ENCODE results near the gene TPRN.
A peak's percentile ranks its signal among the peaks of the same experiment; 100 is the strongest.

The TPRN gene

GRCh38 chr9:137236238-137236935 is 35.8 kb upstream of the TPRN start:
- peak; percentile 95 for DNase-seq

GRCh38 chr9:137235424-137236237 is 35.1 kb upstream of the TPRN start:
- no peak for DNase-seq

GRCh38 chr9:137234758-137235423 is 34.4 kb upstream of the TPRN start:
- no peak for DNase-seq

GRCh38 chr9:137234055-137234697 is 33.6 kb upstream of the TPRN start:
- DNase-seq = no peak

- no peak for DNase-seq
Observed at GRCh38 chr9:137233143-137233980, 32.8 kb upstream of the TPRN start.

GRCh38 chr9:137232510-137232909 is 32.0 kb upstream of the TPRN start:
- no peak for DNase-seq

- no peak for DNase-seq
Observed at GRCh38 chr9:137232101-137232500, 31.6 kb upstream of the TPRN start.

- DNase-seq = no peak
Observed at GRCh38 chr9:137231372-137232039, 31.0 kb upstream of the TPRN start.

DNA sequence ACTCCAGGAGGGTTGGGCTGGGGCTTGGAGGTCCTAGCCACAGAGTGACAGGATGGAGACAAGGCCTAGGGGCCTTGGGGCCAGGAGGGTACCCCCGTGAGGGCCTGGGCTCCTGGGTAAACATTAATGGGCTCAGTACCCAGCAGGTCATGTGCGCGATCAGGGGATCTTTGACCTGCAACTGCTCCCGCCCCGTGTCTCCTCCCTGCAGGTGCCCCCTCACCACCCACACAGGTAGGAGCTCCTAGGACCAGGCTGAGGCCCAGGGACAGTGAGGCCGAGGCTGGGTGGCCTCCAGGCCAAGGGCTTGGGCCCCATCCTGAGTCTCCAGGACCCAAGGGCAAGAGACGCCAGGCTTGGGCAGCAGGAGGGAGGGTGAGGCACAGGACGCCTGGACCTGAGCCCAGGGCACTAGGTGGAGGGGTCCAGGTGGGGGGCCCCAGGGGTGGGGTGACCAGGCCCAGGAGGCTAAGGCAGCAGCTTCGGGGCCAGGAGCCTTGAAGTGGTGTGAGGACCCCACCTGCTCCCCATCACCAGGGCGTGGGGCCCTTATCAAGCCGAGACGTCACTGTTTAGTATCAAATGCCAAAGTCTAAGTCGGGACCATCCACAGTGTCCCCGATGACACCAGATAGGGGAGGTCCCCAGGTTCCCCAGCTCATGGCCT is 30.3 kb upstream of the TPRN start, which contains the start of gene SLC34A3:
TSS of gene SLC34A3 (plus strand) at position 197 of the 667 bp plus-strand sequence. CDS start 802 bp downstream, outside the sequence.
- DNase-seq = no peak

- DNase-seq = no peak
Observed at GRCh38 chr9:137229903-137230704, 29.6 kb upstream of the TPRN start.

DNA sequence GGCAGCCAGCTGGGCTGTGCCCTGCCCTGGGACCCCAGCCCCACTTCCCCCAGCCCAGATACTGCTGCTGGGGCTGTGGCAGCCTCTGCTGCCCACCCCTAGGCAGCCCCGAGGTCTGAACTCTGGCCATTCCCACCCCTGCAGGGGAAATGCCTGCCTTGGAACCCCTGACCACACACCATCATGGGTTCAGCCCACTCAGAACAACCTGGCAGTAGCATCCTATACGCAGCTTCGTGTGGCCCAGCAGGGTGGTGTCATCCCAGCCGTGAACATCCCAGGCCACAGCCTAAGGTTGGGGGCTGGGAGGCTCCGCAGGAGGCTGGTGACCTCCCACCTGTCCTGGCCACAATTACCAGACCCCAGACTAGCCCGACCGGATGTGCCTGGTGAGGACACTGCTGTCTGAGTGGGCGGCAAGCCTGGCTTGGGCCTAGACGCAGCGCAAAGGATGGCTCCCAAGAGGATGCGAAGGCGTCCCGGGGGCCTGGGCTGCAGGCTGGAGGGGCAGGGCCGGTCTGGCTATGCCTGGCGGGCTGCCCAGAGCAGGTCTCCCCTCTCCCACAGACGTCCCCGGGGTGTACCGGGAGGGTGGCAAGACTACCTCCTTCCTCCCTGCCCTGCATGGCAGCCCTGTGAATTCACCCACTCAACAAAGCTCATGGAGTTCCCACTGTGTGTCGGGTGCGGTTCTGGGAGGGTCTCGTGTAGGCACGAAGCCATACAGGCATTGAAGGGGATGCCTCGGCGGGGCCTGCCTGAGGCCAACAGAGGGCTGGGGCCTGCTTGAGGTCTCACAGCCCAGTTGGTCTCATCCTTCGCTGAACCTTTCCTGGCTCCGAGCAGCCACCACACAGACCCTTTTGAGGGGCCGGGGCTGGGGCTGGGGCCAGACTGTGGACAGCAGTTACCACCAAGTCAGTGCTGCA is 28.7 kb upstream of the TPRN start:
- DNase-seq = no peak

DNA sequence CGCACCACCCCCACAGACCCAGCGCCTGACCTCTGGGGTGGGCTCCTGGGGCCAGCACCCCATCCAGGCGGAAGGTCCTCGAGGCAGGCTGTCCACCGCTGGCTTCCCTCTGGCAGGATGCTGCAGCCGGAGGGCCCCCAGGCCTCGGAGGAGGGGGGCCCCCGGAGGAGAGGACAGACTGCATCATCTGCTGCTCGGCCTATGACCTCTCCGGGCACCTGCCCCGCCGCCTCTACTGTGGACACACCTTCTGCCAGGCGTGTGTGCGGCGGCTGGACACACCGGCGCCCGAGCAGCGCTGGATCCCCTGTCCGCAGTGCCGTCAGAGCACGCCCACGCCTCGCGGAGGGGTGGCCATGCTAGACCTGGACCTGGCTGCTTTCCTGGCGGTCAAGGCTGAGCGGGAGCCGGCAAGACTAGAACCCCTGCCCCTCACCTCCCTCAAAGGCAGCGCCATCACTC is 28.0 kb upstream of the TPRN start:
- no peak for DNase-seq

DNA sequence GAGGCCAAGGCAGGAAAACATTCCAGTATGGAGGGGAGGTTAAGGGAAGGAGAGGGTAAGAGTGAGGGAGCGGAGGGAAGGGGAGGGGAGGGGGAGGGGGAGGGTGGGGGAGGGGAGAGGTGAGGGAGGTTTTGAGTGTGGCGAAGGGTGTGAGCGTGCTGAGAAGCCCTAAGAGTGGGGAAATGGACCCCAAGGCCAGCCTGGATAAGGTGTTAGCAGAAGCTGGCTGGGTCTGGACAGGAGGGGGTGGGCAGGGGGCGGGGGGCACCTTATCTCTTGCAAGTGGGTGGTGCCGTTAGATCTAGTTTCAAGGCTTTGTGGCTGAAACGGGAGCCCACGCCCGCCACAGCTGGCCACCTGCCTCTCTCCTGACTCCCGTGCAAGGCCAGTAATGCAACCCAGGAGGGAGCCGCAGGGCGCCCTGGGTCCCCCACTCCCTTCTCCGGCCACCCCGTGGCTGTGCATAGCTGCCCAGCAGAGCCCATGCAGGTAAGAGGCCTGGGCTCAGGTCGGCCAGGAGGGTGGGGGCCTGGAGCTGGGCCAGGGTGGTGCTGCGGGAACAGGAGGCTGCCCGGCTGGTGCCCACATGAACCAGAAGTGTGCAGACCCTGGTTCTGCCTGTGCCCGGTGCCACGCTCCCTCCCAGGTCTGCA is 27.4 kb upstream of the TPRN start:
- DNase-seq = no peak

- peak; percentile 90 for DNase-seq
Observed at GRCh38 chr9:137227054-137227852, 26.7 kb upstream of the TPRN start, which contains the start of gene RNF224. RNF224 (plus strand) TSS chr9:137227502; CDS start chr9:137228336, 834 bp downstream.

GRCh38 chr9:137226338-137227053 is 26.0 kb upstream of the TPRN start:
- DNase-seq = peak in 1 of 2 experiments; percentile 23

DNA sequence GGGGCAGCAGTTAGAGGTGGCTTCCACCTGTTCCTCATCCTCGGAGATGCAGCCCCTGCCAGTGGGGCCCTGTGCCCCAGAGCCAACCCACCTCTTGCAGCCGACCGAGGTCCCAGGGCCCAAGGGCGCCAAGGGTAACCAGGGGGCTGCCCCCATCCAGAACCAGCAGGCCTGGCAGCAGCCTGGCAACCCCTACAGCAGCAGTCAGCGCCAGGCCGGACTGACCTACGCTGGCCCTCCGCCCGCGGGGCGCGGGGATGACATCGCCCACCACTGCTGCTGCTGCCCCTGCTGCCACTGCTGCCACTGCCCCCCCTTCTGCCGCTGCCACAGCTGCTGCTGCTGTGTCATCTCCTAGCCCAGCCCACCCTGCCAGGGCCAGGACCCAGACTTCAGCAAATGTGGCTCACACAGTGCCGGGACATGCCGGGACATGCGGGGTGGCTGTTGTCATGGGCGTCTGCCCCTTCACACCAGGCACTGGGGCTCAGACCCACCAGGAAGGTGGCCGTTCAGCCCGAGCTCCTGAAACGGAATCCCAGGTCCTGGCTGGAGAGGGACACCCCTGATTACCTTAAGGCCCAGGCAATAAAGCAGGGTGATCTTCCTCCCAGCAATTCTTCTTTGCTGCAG is 25.3 kb upstream of the TPRN start:
- DNase-seq = no peak
